Activated CD8-positive, alpha-beta T cell treated with anti-CD3 and anti-CD28 coated beads, Interleukin-2, amount 10 ng/mL, durations not matched to agents 7 days and 5 days (primary cell): ENCODE results near the gene SREBF2. TPM values are rescaled to one million over a fixed set of nuclear protein-coding genes. Genes with fewer than 3 reads are reported as not detected.
A peak's percentile ranks its signal among the peaks of the same experiment; 100 is the strongest.

ENCODE experiments used
- ATAC-seq: fragments of 150-1000 bp; cut with Tn5 transposase; one replicate; pipeline ENCODE4 v1.10.0; 2021; ENCODE audit warnings: moderate library complexity
- CTCF ChIA-PET: fragments of 350-600 bp; sonication (Branson Sonifier 250); formaldehyde crosslinking; loops from one replicate; lab custom pipeline; 2021; ENCODE audit warnings: antibody characterized with exemption; lab: Charles Lee
- POLR2A ChIA-PET: fragments of 350-600 bp; sonication (Branson Sonifier 250); formaldehyde crosslinking; loops from one replicate; lab custom pipeline; 2021; ENCODE audit warnings: antibody characterized with exemption; lab: Charles Lee
- DNase-seq: peaks from one replicate; pipeline ENCODE4 v3.0.0-alpha.2; 2020
- H3K27ac Mint-ChIP-seq: one replicate; pipeline ENCODE4 v1.8.0; 2021; ENCODE audit warnings: mild to moderate bottlenecking, mixed read lengths
- H3K27me3 Mint-ChIP-seq: one replicate; pipeline ENCODE4 v1.8.0; 2021; ENCODE audit warnings: low read depth, mixed read lengths
- H3K36me3 Mint-ChIP-seq: one replicate; pipeline ENCODE4 v1.8.0; 2021; ENCODE audit warnings: low read depth, mixed read lengths
- H3K4me1 Mint-ChIP-seq: one replicate; pipeline ENCODE4 v1.8.0; 2021; ENCODE audit warnings: low read depth, mixed read lengths
- H3K4me3 Mint-ChIP-seq: one replicate; pipeline ENCODE4 v1.8.0; 2021; ENCODE audit warnings: mild to moderate bottlenecking, mixed read lengths
- H3K9me3 Mint-ChIP-seq: one replicate; pipeline ENCODE4 v1.8.0; 2022; ENCODE audit warnings: mixed read lengths; ENCODE audit not compliant: insufficient read depth
- total RNA-seq, 2 experiments: library from RNA; stranded (reverse); gene quantifications; one replicate each; pipeline ENCODE4 v1.2.3, GENCODE V29; 2021

The SREBF2 gene
- total RNA-seq, 2 experiments from 2014 or later = 93.0 to 93.7 TPM

GRCh38 chr22:41808400-41808799 is 24.5 kb upstream of the SREBF2 start:
- H3K27ac Mint-ChIP-seq = no peak overlapping the region
- H3K36me3 Mint-ChIP-seq = peaks cover 27% of the 10 kb centered on the region
- CTCF ChIA-PET = interaction anchor here (0.7 to 1.7 kb wide), 4 partner anchors 26 to 111 kb away, joined by 3 to 7 read pairs (median 5); no protein-coding TSS in a partner anchor
- peaks cover 20% of the 10 kb centered on the region for H3K4me1 Mint-ChIP-seq
- no peaks in the 10 kb centered on the region for H3K9me3 Mint-ChIP-seq
- POLR2A ChIA-PET = interaction anchor here (1.2 to 3.3 kb wide), 2 partner anchors 8 to 27 kb away, joined by 3 to 12 read pairs; partner anchors contain the start of gene CCDC134
- H3K27me3 Mint-ChIP-seq = no peaks in the 10 kb centered on the region
- no peak overlapping the region for H3K4me3 Mint-ChIP-seq
- ATAC-seq (no peak), DNase-seq (no peak)

- no peaks in the 10 kb centered on the region for H3K27me3 Mint-ChIP-seq
- H3K27ac Mint-ChIP-seq = no peak overlapping the region
- H3K9me3 Mint-ChIP-seq = no peaks in the 10 kb centered on the region
- H3K4me1 Mint-ChIP-seq = peaks cover 7% of the 10 kb centered on the region
- ChIA-PET CTCF (interaction anchor here (1.7 kb wide), 1 partner anchor 113 kb away, joined by 7 read pairs; no protein-coding TSS in a partner anchor), POLR2A (interaction anchor here (3.3 kb wide), 1 partner anchor 10 kb away, joined by 12 read pairs; the partner anchor contains the start of gene CCDC134)
- ATAC-seq = no peak
- H3K4me3 Mint-ChIP-seq = no peak overlapping the region
- peaks cover 32% of the 10 kb centered on the region for H3K36me3 Mint-ChIP-seq
- no peak for DNase-seq
These were observed 22.9 kb upstream of the SREBF2 start for GRCh38 chr22:41810022-41810421.

GRCh38 chr22:41812805-41813545 is 19.9 kb upstream of the SREBF2 start:
- H3K4me3 Mint-ChIP-seq = no peak overlapping the region
- ChIA-PET POLR2A (no interaction called here), CTCF (interaction anchor here (1.6 kb wide), 1 partner anchor 128 kb away, joined by 5 read pairs; no protein-coding TSS in a partner anchor)
- no peaks in the 10 kb centered on the region for H3K4me1 Mint-ChIP-seq
- ATAC-seq (no peak), DNase-seq (no peak)
- no peaks in the 10 kb centered on the region for H3K27me3 Mint-ChIP-seq
- H3K36me3 Mint-ChIP-seq = peaks cover 41% of the 10 kb centered on the region
- H3K9me3 Mint-ChIP-seq = no peaks in the 10 kb centered on the region
- no peak overlapping the region for H3K27ac Mint-ChIP-seq

- Mint-ChIP-seq H3K4me3 (no peak overlapping the region), H3K36me3 (peaks cover 40% of the 10 kb centered on the region), H3K9me3 (no peaks in the 10 kb centered on the region), H3K4me1 (no peaks in the 10 kb centered on the region), H3K27ac (peak overlapping the region; percentile 15), H3K27me3 (no peaks in the 10 kb centered on the region)
- ATAC-seq (no peak), DNase-seq (no peak)
- CTCF ChIA-PET = interaction anchor here (1.3 to 1.6 kb wide), 2 partner anchors 117 to 127 kb away, joined by 3 to 5 read pairs; no protein-coding TSS in a partner anchor
- POLR2A ChIA-PET = no interaction called here
These were observed 19.0 kb upstream of the SREBF2 start for GRCh38 chr22:41813726-41814410.

- no peak for ATAC-seq
- ChIA-PET POLR2A (no interaction called here), CTCF (no interaction called here)
- Mint-ChIP-seq H3K9me3 (no peaks in the 10 kb centered on the region), H3K27me3 (no peaks in the 10 kb centered on the region), H3K4me3 (no peak overlapping the region), H3K27ac (no peak overlapping the region), H3K36me3 (peaks cover 37% of the 10 kb centered on the region), H3K4me1 (peaks cover under 1% of the 10 kb centered on the region)
- DNase-seq = no peak
These were observed 17.2 kb upstream of the SREBF2 start for GRCh38 chr22:41815716-41816115.

GRCh38 chr22:41816241-41816640 is 16.7 kb upstream of the SREBF2 start:
- Mint-ChIP-seq H3K36me3 (peaks cover 35% of the 10 kb centered on the region), H3K4me1 (peaks cover 3% of the 10 kb centered on the region), H3K9me3 (no peaks in the 10 kb centered on the region), H3K4me3 (no peak overlapping the region), H3K27me3 (no peaks in the 10 kb centered on the region), H3K27ac (no peak overlapping the region)
- DNase-seq (no peak), ATAC-seq (no peak)
- ChIA-PET POLR2A (no interaction called here), CTCF (no interaction called here)

- Mint-ChIP-seq H3K27ac (no peak overlapping the region), H3K9me3 (no peaks in the 10 kb centered on the region), H3K4me1 (peaks cover 8% of the 10 kb centered on the region), H3K4me3 (no peak overlapping the region), H3K36me3 (peaks cover 32% of the 10 kb centered on the region), H3K27me3 (no peaks in the 10 kb centered on the region)
- ChIA-PET CTCF (no interaction called here), POLR2A (no interaction called here)
- DNase-seq = no peak
- ATAC-seq = no peak
These were observed 16.0 kb upstream of the SREBF2 start for GRCh38 chr22:41816871-41817270.

GRCh38 chr22:41818011-41818410 is 14.9 kb upstream of the SREBF2 start:
- Mint-ChIP-seq H3K36me3 (peaks cover 35% of the 10 kb centered on the region), H3K4me1 (peaks cover 19% of the 10 kb centered on the region), H3K4me3 (no peak overlapping the region), H3K27ac (no peak overlapping the region), H3K9me3 (no peaks in the 10 kb centered on the region), H3K27me3 (no peaks in the 10 kb centered on the region)
- CTCF ChIA-PET = interaction anchor here (1.0 to 2.2 kb wide), 2 partner anchors 19 to 121 kb away, joined by 3 to 7 read pairs; no protein-coding TSS in a partner anchor
- ATAC-seq (no peak), DNase-seq (no peak)
- POLR2A ChIA-PET = interaction anchor here (0.7 kb wide), 1 partner anchor 414 kb away, joined by 4 read pairs; no protein-coding TSS in a partner anchor

GRCh38 chr22:41818596-41818995 is 14.3 kb upstream of the SREBF2 start:
- ChIA-PET POLR2A (no interaction called here), CTCF (interaction anchor here (1.0 to 2.2 kb wide), 2 partner anchors 19 to 121 kb away, joined by 3 to 7 read pairs; no protein-coding TSS in a partner anchor)
- no peak overlapping the region for H3K4me3 Mint-ChIP-seq
- DNase-seq (no peak), ATAC-seq (no peak)
- no peaks in the 10 kb centered on the region for H3K9me3 Mint-ChIP-seq
- H3K27me3 Mint-ChIP-seq = no peaks in the 10 kb centered on the region
- no peak overlapping the region for H3K27ac Mint-ChIP-seq
- peaks cover 19% of the 10 kb centered on the region for H3K4me1 Mint-ChIP-seq
- peaks cover 37% of the 10 kb centered on the region for H3K36me3 Mint-ChIP-seq

GRCh38 chr22:41819257-41819656 is 13.6 kb upstream of the SREBF2 start:
- peaks cover 37% of the 10 kb centered on the region for H3K36me3 Mint-ChIP-seq
- ChIA-PET POLR2A (no interaction called here), CTCF (interaction anchor here (2.2 kb wide), 1 partner anchor 122 kb away, joined by 7 read pairs; no protein-coding TSS in a partner anchor)
- H3K27me3 Mint-ChIP-seq = no peaks in the 10 kb centered on the region
- ATAC-seq = no peak
- H3K4me1 Mint-ChIP-seq = peaks cover 19% of the 10 kb centered on the region
- DNase-seq = no peak
- no peak overlapping the region for H3K4me3 Mint-ChIP-seq
- no peaks in the 10 kb centered on the region for H3K9me3 Mint-ChIP-seq
- H3K27ac Mint-ChIP-seq = no peak overlapping the region

- H3K4me1 Mint-ChIP-seq = peaks cover 19% of the 10 kb centered on the region
- peaks cover 36% of the 10 kb centered on the region for H3K36me3 Mint-ChIP-seq
- no peak overlapping the region for H3K4me3 Mint-ChIP-seq
- no peak overlapping the region for H3K27ac Mint-ChIP-seq
- no peaks in the 10 kb centered on the region for H3K9me3 Mint-ChIP-seq
- DNase-seq = no peak
- CTCF ChIA-PET = interaction anchor here (0.7 kb wide), 1 partner anchor 120 kb away, joined by 3 read pairs; no protein-coding TSS in a partner anchor
- POLR2A ChIA-PET = no interaction called here
- H3K27me3 Mint-ChIP-seq = no peaks in the 10 kb centered on the region
- ATAC-seq = no peak
These were observed 12.5 kb upstream of the SREBF2 start for GRCh38 chr22:41820447-41820846.
